ENCODE results near the gene ARHGAP20. TPM values are rescaled to one million over a fixed set of nuclear protein-coding genes. Genes with fewer than 3 reads are reported as not detected.

ARHGAP20 gene
- total and polyA plus RNA-seq, 2 of the 4 experiments (the other 2 are of a cell fraction) = 1.4 to 2.5 TPM

- Histone ChIP-seq H2AFZ (replicated peaks; ENCODE audit: low read length, poor library complexity) (no peak overlapping the region), H4K8ac (ENCODE audit: low read depth in 2 of 2, low read length in 2 of 2) (no peak overlapping the region), H3K23ac (ENCODE audit: low read depth, low read length) (no peak overlapping the region), H3K9me3 (ENCODE audit: control insufficient read depth, insufficient read depth, low read length) (peaks cover 5% of the 10 kb centered on the region; the same call in 1 of the 2 replicates), H3K27me3 (ENCODE audit: control insufficient read depth, insufficient read depth, low read length) (no peaks in the 10 kb centered on the region), H4K5ac (ENCODE audit: low read depth, low read length) (no peak overlapping the region), H3K27ac (ENCODE audit: insufficient read depth, low read length) (no peak overlapping the region), H3K36me3 (ENCODE audit: control insufficient read depth, insufficient read depth, low read length) (no peaks in the 10 kb centered on the region), H3K9me1 (ENCODE audit: insufficient read depth, low read length) (no peaks in the 10 kb centered on the region), H3K4me2 (ENCODE audit: low read depth, low read length) (no peak overlapping the region), H2AK5ac (ENCODE audit: low read depth, low read length) (no peak overlapping the region), H2BK5ac (ENCODE audit: low read depth, low read length, poor library complexity, severe bottlenecking) (no peak overlapping the region), H4K20me1 (ENCODE audit: insufficient read depth, low read length) (no peaks in the 10 kb centered on the region), H2BK20ac (ENCODE audit: low read depth, low read length) (no peak overlapping the region), H3K4me3 (ENCODE audit: insufficient read depth, low read depth, low read length) (no peak overlapping the region), H3K56ac (ENCODE audit: extremely low read depth, insufficient read depth, low read length) (no peak overlapping the region), H4K91ac (ENCODE audit: insufficient read depth, low read depth, low read length) (no peak overlapping the region), H3K4me1 (ENCODE audit: control insufficient read depth, insufficient read depth, low read length) (peaks cover 8% of the 10 kb centered on the region), H3K9ac (ENCODE audit: low read depth, low read length) (no peak overlapping the region), H2BK15ac (ENCODE audit: low read depth, low read length) (no peak overlapping the region), H3K79me1 (ENCODE audit: low read depth in 1 of 2, low read length in 2 of 2) (no peaks in the 10 kb centered on the region), H2AK9ac (replicated peaks; ENCODE audit: low read depth, low read length, poor library complexity) (no peak overlapping the region), H3K4ac (ENCODE audit: low read depth, low read length) (no peak overlapping the region), H3K18ac (ENCODE audit: low read depth, low read length) (no peak overlapping the region), H3K14ac (replicated peaks; ENCODE audit: low read depth, low read length) (no peak overlapping the region), H2BK120ac (ENCODE audit: low read depth, low read length) (no peak overlapping the region)
- TF ChIP-seq RCOR1 (IDR thresholded peaks at IDR 0.05; ENCODE audit: insufficient replicate concordance, low read length) (no peak), RFX5 (IDR thresholded peaks at IDR 0.05; ENCODE audit: low read depth, low read length) (no peak), MXI1 (IDR thresholded peaks at IDR 0.05; ENCODE audit: borderline replicate concordance, low read depth, low read length) (no peak), MAFK (IDR thresholded peaks at IDR 0.05; ENCODE audit: low read depth, low read length) (no peak), FOS (IDR thresholded peaks at IDR 0.05; ENCODE audit: low read depth, low read length) (no peak), SMC3 (IDR thresholded peaks at IDR 0.05; ENCODE audit: low read depth, low read length) (no peak), RAD21 (IDR thresholded peaks at IDR 0.05; ENCODE audit: low read length) (no peak), NFE2L2 (IDR thresholded peaks at IDR 0.05; ENCODE audit: low read depth, low read length) (no peak), CTCF (conservative IDR thresholded peaks at IDR 0.05; ENCODE audit: low read depth, low read length) (no peak), POLR2A (IDR thresholded peaks at IDR 0.05; ENCODE audit: low read depth, low read length) (no peak), CEBPB (IDR thresholded peaks at IDR 0.05; ENCODE audit: low read depth, low read length) (no peak), USF2 (IDR thresholded peaks at IDR 0.05; ENCODE audit: low read depth, low read length) (no peak)
- DNase-seq = no peak
- intact Hi-C loops (cut with micrococcal nuclease) = no loop called here
- dilution Hi-C loops (cut with HindIII; ENCODE audit: low sequenced_read_pairs, unreplicated experiment) = no loop called here
- CTCF ChIA-PET = no interaction called here
- no TSS peak for BruUV-seq (replicated peaks)
- in situ Hi-C loops (cut with MboI; ENCODE audit: low sequenced_read_pairs) = no loop called here
- no peak for ATAC-seq (ENCODE audit: low read depth)
- POLR2A ChIA-PET (ENCODE audit: unreplicated experiment) = no interaction called here
These were observed 40.7 kb upstream of the ARHGAP20 start for GRCh38 chr11:110752890-110753289.
